Loucy (cell line): ENCODE results near the gene EPHA5.

Source experiments
- H2AFZ ChIP-seq: fragments of 200-600 bp; sonication (generic); 2 replicates; pipeline ENCODE4 v1.6.0; 2016; ENCODE audit warnings: antibody characterized with exemption, mild to moderate bottlenecking, low read length, moderate library complexity
- H3F3A ChIP-seq: fragments of 200-600 bp; 2 replicates; pipeline ENCODE4 v1.6.0; 2016; ENCODE audit warnings: antibody characterized with exemption, low read depth, mild to moderate bottlenecking
- H3K27me3 ChIP-seq: fragments of 200-600 bp; sonication (generic); 2 replicates; pipeline ENCODE4 v1.6.1; 2014; ENCODE audit warnings: low read length, mild to moderate bottlenecking; ENCODE audit not compliant: insufficient read depth, poor library complexity, severe bottlenecking
- H3K36me3 ChIP-seq: fragments of 200-600 bp; sonication (generic); 2 replicates; pipeline ENCODE4 v1.6.1; 2016; ENCODE audit warnings: low read length; ENCODE audit not compliant: insufficient read depth
- H3K4me1 ChIP-seq: fragments of 200-600 bp; sonication (generic); 2 replicates; pipeline ENCODE4 v1.5.1; 2014; ENCODE audit warnings: low read length, mild to moderate bottlenecking; ENCODE audit not compliant: insufficient read depth, poor library complexity, severe bottlenecking
- H3K4me2 ChIP-seq: fragments of 200-600 bp; sonication (generic); 2 replicates; pipeline ENCODE4 v1.6.0; 2014; ENCODE audit warnings: antibody characterized with exemption, low read length, low read depth, mild to moderate bottlenecking; ENCODE audit not compliant: poor library complexity, severe bottlenecking
- H3K4me3 ChIP-seq: fragments of 200-600 bp; sonication (generic); 2 replicates; pipeline ENCODE4 v1.5.1; 2014; ENCODE audit warnings: low read length, mild to moderate bottlenecking, mixed read lengths; ENCODE audit not compliant: poor library complexity, severe bottlenecking
- H3K79me2 ChIP-seq: fragments of 200-600 bp; sonication (generic); 2 replicates; pipeline ENCODE4 v1.6.1; 2014; ENCODE audit warnings: low read length; ENCODE audit not compliant: insufficient read depth
- H3K9ac ChIP-seq: fragments of 200-600 bp; sonication (generic); 2 replicates; pipeline ENCODE4 v1.6.0; 2014; ENCODE audit warnings: mild to moderate bottlenecking, low read depth, low read length, moderate library complexity; ENCODE audit not compliant: poor library complexity, severe bottlenecking
- H3K9me2 ChIP-seq: fragments of 200-600 bp; sonication (generic); replicated peaks from 2 replicates; pipeline ENCODE4 v1.6.1; 2016; ENCODE audit warnings: low read depth, low read length, mixed read lengths
- H3K9me3 ChIP-seq: fragments of 200-600 bp; sonication (generic); 2 replicates; pipeline ENCODE4 v1.6.1; 2014; ENCODE audit warnings: mild to moderate bottlenecking, antibody characterized with exemption, low read length, low read depth; ENCODE audit not compliant: insufficient read depth
- H4K20me1 ChIP-seq: fragments of 200-600 bp; sonication (generic); 2 replicates; pipeline ENCODE4 v1.6.0; 2014; ENCODE audit warnings: antibody characterized with exemption, low read length, mild to moderate bottlenecking; ENCODE audit not compliant: insufficient read depth, poor library complexity, severe bottlenecking
- CTCF ChIP-seq: fragments of 200-600 bp; sonication (generic); conservative IDR thresholded peaks from 2 replicates; pipeline ENCODE4 v1.5.1; 2014; ENCODE audit warnings: mild to moderate bottlenecking, antibody characterized with exemption, low read length
- EZH2phosphoT487 ChIP-seq: fragments of 200-600 bp; IDR thresholded peaks from 2 replicates; pipeline ENCODE4 v1.6.1; 2018; ENCODE audit warnings: antibody characterized with exemption, mild to moderate bottlenecking, moderate library complexity, borderline replicate concordance

The EPHA5 gene

GRCh38 chr4:65370709-65371108 lies 299.6 kb downstream of the EPHA5 start:
- Histone ChIP-seq H3F3A (no peaks in the 10 kb centered on the region), H3K27me3 (no peaks in the 10 kb centered on the region), H3K9me3 (no peaks in the 10 kb centered on the region), H3K36me3 (no peaks in the 10 kb centered on the region), H3K4me1 (no peaks in the 10 kb centered on the region), H3K4me3 (no peak overlapping the region), H2AFZ (no peak overlapping the region), H3K9me2 (no peaks in the 10 kb centered on the region), H4K20me1 (no peaks in the 10 kb centered on the region), H3K4me2 (no peak overlapping the region), H3K79me2 (no peaks in the 10 kb centered on the region), H3K9ac (no peak overlapping the region)
- TF ChIP-seq CTCF = no peak
- no peak for TF ChIP-seq EZH2phosphoT487

GRCh38 chr4:65367306-65367705 lies 303.0 kb downstream of the EPHA5 start:
- Histone ChIP-seq H3K79me2 (no peaks in the 10 kb centered on the region), H3K27me3 (no peaks in the 10 kb centered on the region), H3K4me2 (no peak overlapping the region), H3K9me2 (no peaks in the 10 kb centered on the region), H3K9me3 (no peaks in the 10 kb centered on the region), H3F3A (no peaks in the 10 kb centered on the region), H4K20me1 (no peaks in the 10 kb centered on the region), H3K9ac (no peak overlapping the region), H3K4me1 (no peaks in the 10 kb centered on the region), H3K4me3 (no peak overlapping the region), H3K36me3 (no peaks in the 10 kb centered on the region), H2AFZ (no peak overlapping the region)
- TF ChIP-seq CTCF (no peak), EZH2phosphoT487 (no peak)

GRCh38 chr4:65358914-65359313 lies 311.4 kb downstream of the EPHA5 start:
- Histone ChIP-seq H3K79me2 (no peaks in the 10 kb centered on the region), H3K36me3 (no peaks in the 10 kb centered on the region), H3K4me2 (no peak overlapping the region), H3K4me1 (no peaks in the 10 kb centered on the region), H3F3A (no peaks in the 10 kb centered on the region), H3K4me3 (no peak overlapping the region), H2AFZ (no peak overlapping the region), H3K9ac (no peak overlapping the region), H3K9me3 (no peaks in the 10 kb centered on the region), H4K20me1 (no peaks in the 10 kb centered on the region), H3K9me2 (no peaks in the 10 kb centered on the region), H3K27me3 (no peaks in the 10 kb centered on the region)
- TF ChIP-seq EZH2phosphoT487 = no peak
- TF ChIP-seq CTCF = no peak
